ENCODE data around the gene IFT25.

GRCh38 chr1:53947172-53947907 lies 1.8 kb upstream of the IFT25 start:
- no peak for TF ChIP-seq CTCF (IDR thresholded peaks at IDR 0.05)
- TF ChIP-seq EZH2 (IDR thresholded peaks at IDR 0.05; ENCODE audit: borderline replicate concordance, insufficient read depth, low read depth, low read length, poor library complexity, severe bottlenecking), result no peak
